Endothelial cell of umbilical vein (primary cell): ENCODE data around the gene APPL2. TPM values are rescaled to one million over a fixed set of nuclear protein-coding genes. Genes with fewer than 3 reads are reported as not detected.

Experiments
- BruUV-seq: library from RNA; stranded (reverse); fragments of 400-500 nt; replicated peaks from 2 replicates; lab custom pipeline; 2021; lab: Mats Ljungman, UMichigan
- CTCF ChIA-PET: fragments of 300-600, 350-600 bp; sonication (Branson Sonifier 250); formaldehyde crosslinking; loops from one replicate; lab custom pipeline; 2021; ENCODE audit warnings: antibody characterized with exemption, inconsistent platforms; lab: Charles Lee
- POLR2A ChIA-PET: fragments of 300-600, 350-600 bp; sonication (Branson Sonifier 250); formaldehyde crosslinking; loops from one replicate; lab custom pipeline; 2021; ENCODE audit warnings: antibody characterized with exemption, inconsistent platforms; lab: Charles Lee
- DNase-seq: peaks from one replicate; pipeline ENCODE4 v3.0.0-alpha.2; 2011; ENCODE audit warnings: low read depth, low spot score
- FAIRE-seq: peaks from 2 replicates; lab custom pipeline; 2011; peaks lifted over from hg19 to GRCh38; lab: Jason Lieb, UNC
- H2AFZ ChIP-seq: 2 replicates; pipeline ENCODE4 v1.6.0; 2012; ENCODE audit warnings: low read depth, low read length, control low read depth, inconsistent platforms
- H3K27ac ChIP-seq: 2 replicates; pipeline ENCODE4 v1.5.1; 2011; ENCODE audit warnings: low read depth, mild to moderate bottlenecking, control low read depth, low read length, moderate library complexity; ENCODE audit not compliant: insufficient read depth
- H3K27me3 ChIP-seq, 2 experiments: 2 replicates each; pipeline versions ENCODE4 v1.6.0 to v1.6.1; 2011; ENCODE audit warnings: low read length in 2 of 2, mixed read lengths in 1 of 2; ENCODE audit not compliant: control insufficient read depth in 2 of 2, insufficient read depth in 2 of 2
- H3K36me3 ChIP-seq, 2 experiments: 2 replicates in 1 of 2; 3 replicates in 1 of 2; pipeline ENCODE4 v1.5.1; 2011; ENCODE audit warnings: low read length in 2 of 2, mild to moderate bottlenecking in 1 of 2, moderate library complexity in 1 of 2; ENCODE audit not compliant: control insufficient read depth in 2 of 2, insufficient read depth in 2 of 2; ENCODE audit errors: extremely low read depth in 1 of 2
- H3K4me1 ChIP-seq: 3 replicates; pipeline ENCODE4 v1.5.1; 2011; ENCODE audit warnings: mild to moderate bottlenecking, low read length; ENCODE audit not compliant: control insufficient read depth, insufficient read depth; ENCODE audit errors: extremely low read depth
- H3K4me2 ChIP-seq: 2 replicates; pipeline ENCODE4 v1.6.1; 2011; ENCODE audit warnings: low read length, control low read depth, mixed read lengths; ENCODE audit not compliant: insufficient read depth
- H3K4me3 ChIP-seq, 3 experiments: fragments of 200-600 bp in 1 of 3; sonication (generic), shearing (Covaris generic) in 1 of 3; replicated peaks in 1 of 3; 2 replicates each; pipeline ENCODE4 v1.5.1; 2011 to 2016; ENCODE audit warnings: control low read depth in 3 of 3, low read length in 3 of 3, mild to moderate bottlenecking in 2 of 3, inconsistent platforms in 1 of 3, low read depth in 1 of 3, moderate library complexity in 1 of 3; ENCODE audit not compliant: insufficient read depth in 1 of 3
- H3K79me2 ChIP-seq: 2 replicates; pipeline ENCODE4 v1.6.0; 2012; ENCODE audit warnings: low read length, inconsistent platforms; ENCODE audit not compliant: control insufficient read depth, insufficient read depth
- H3K9ac ChIP-seq: replicated peaks from 2 replicates; pipeline ENCODE3; 2011; ENCODE audit warnings: low read length, control low read depth; ENCODE audit not compliant: insufficient read depth; ENCODE audit errors: extremely low read depth
- H3K9me1 ChIP-seq: replicated peaks from 3 replicates; pipeline ENCODE4 v1.6.0; 2011; ENCODE audit warnings: mild to moderate bottlenecking, low read length; ENCODE audit not compliant: control insufficient read depth, insufficient read depth; ENCODE audit errors: extremely low read depth
- H3K9me3 ChIP-seq: replicated peaks from 2 replicates; pipeline ENCODE4 v1.5.1; 2012; ENCODE audit warnings: low read length, inconsistent platforms; ENCODE audit not compliant: control insufficient read depth, insufficient read depth
- H4K20me1 ChIP-seq: replicated peaks from 2 replicates; pipeline ENCODE3; 2011; ENCODE audit warnings: mild to moderate bottlenecking, low read length; ENCODE audit not compliant: control insufficient read depth, insufficient read depth; ENCODE audit errors: extremely low read depth
- CTCF ChIP-seq, 2 donors: IDR thresholded peaks; 1 replicate in 1 of 2; 2 replicates in 1 of 2; pipeline ENCODE4 v1.5.1; 2011; ENCODE audit warnings: low read length in 2 of 2, mild to moderate bottlenecking in 2 of 2, moderate library complexity in 2 of 2, control low read depth in 1 of 2, inconsistent platforms in 1 of 2, low read depth in 1 of 2; ENCODE audit not compliant: insufficient read depth in 1 of 2; ENCODE audit errors: extremely low read depth in 1 of 2
- EZH2 ChIP-seq: IDR thresholded peaks from 2 replicates; pipeline ENCODE4 v1.6.1; 2012; ENCODE audit warnings: borderline replicate concordance, low read depth, mild to moderate bottlenecking, moderate library complexity, low read length, inconsistent platforms; ENCODE audit not compliant: severe bottlenecking
- FOS ChIP-seq: IDR thresholded peaks from 2 replicates; pipeline ENCODE4 v1.6.1; 2011; ENCODE audit warnings: mild to moderate bottlenecking, low read length, moderate library complexity, borderline replicate concordance; ENCODE audit not compliant: insufficient read depth
- GATA2 ChIP-seq: IDR thresholded peaks from 2 replicates; pipeline ENCODE4 v1.7.0; 2011; ENCODE audit warnings: low read depth, mild to moderate bottlenecking, moderate library complexity, mixed read lengths, low read length; ENCODE audit not compliant: insufficient read length, insufficient read depth
- JUN ChIP-seq: IDR thresholded peaks from 2 replicates; pipeline ENCODE4 v1.6.1; 2011; ENCODE audit warnings: borderline replicate concordance, low read depth; ENCODE audit not compliant: insufficient read length, insufficient read depth
- MAX ChIP-seq: IDR thresholded peaks from 2 replicates; pipeline ENCODE4 v1.6.1; 2011; ENCODE audit not compliant: insufficient read depth, insufficient read length
- MYC ChIP-seq: IDR thresholded peaks from one replicate; pipeline ENCODE4 v1.6.1; 2011; ENCODE audit warnings: mild to moderate bottlenecking, low read depth, low read length
- POLR2A ChIP-seq: IDR thresholded peaks from 2 replicates; pipeline ENCODE4 v1.6.1; 2012; ENCODE audit warnings: low read depth, mild to moderate bottlenecking, control low read depth, low read length
- POLR2AphosphoS5 ChIP-seq: IDR thresholded peaks from 2 replicates; pipeline ENCODE4 v1.6.1; 2012; ENCODE audit warnings: low read depth, mild to moderate bottlenecking, control low read depth, low read length, moderate library complexity; ENCODE audit not compliant: insufficient read depth
- dilution Hi-C: fragments of 300-500 bp; cut with MboI; formaldehyde crosslinking; loops from one replicate; pipeline ENCODE4 v1.15.0; 2019; ENCODE audit warnings: low sequenced_read_pairs; ENCODE audit not compliant: extremely low pct_ligation_motif_present
- intact Hi-C: fragments of 100-400 bp; cut with micrococcal nuclease; formaldehyde crosslinking; loops from one replicate; pipeline ENCODE4 v1.10.0; 2022
- polyA plus RNA-seq, 4 experiments: library from polyadenylated mRNA; depleted of rRNA in 3 of 4; stranded (reverse) in 3 of 4; unstranded in 1 of 4; fragments of >200 nt; gene quantifications; 2 replicates each; pipeline versions ENCODE4 v1.2.1 to v1.2.3, GENCODE V29; 2011 to 2012; ENCODE audit warnings: missing spikeins in 1 of 4
- total RNA-seq: library from RNA; stranded (reverse); gene quantifications from 2 replicates; pipeline ENCODE4 v1.2.3, GENCODE V29; 2021

The APPL2 gene
- total and polyA plus RNA-seq, 2 donors (not counting 3 experiments of a cell fraction or from before 2014, with no cell fraction given), result 8.1 to 21.4 TPM

- TF ChIP-seq JUN (no peak), POLR2AphosphoS5 (no peak), MYC (no peak), POLR2A (no peak), FOS (no peak), GATA2 (no peak), MAX (no peak), CTCF (IDR thresholded peaks at IDR 0.05; ENCODE audit: extremely low read depth in 1 of 2, insufficient read depth in 1 of 2, low read depth in 1 of 2, low read length in 2 of 2) (no peak), EZH2 (no peak)
- Histone ChIP-seq H3K36me3 (peaks cover 11 to 60% of the 10 kb centered on the region in 2 experiments), H3K27me3 (no peaks in the 10 kb centered on the region), H3K4me2 (no peak overlapping the region), H4K20me1 (peaks cover 7% of the 10 kb centered on the region), H3K79me2 (no peaks in the 10 kb centered on the region), H3K27ac (no peak overlapping the region), H3K4me3 (no peak overlapping the region), H3K9ac (no peak overlapping the region), H3K9me3 (no peaks in the 10 kb centered on the region), H3K9me1 (no peaks in the 10 kb centered on the region), H3K4me1 (no peaks in the 10 kb centered on the region), H2AFZ (no peak overlapping the region)
- DNase-seq, result no peak
- ChIA-PET CTCF (interaction anchor here (1.6 to 2.5 kb wide), 3 partner anchors 8 to 221 kb away, joined by 6 to 8 read pairs (median 6); no protein-coding TSS in a partner anchor), POLR2A (no interaction called here)
- FAIRE-seq, result no peak
- intact Hi-C loops (loop anchor here (5.0 kb wide), 1 partner anchor 35 kb away; no protein-coding TSS in a partner anchor), dilution Hi-C loops (no loop called here)
- no TSS peak for BruUV-seq
Measured at GRCh38 chr12:105162174-105162573, 73.8 kb downstream of the APPL2 start.
